ENCODE results near the gene TMPRSS13.

The TMPRSS13 gene

GRCh38 chr11:117888139-117888566 is 41.0 kb downstream of the TMPRSS13 start:
- no peak overlapping the region for H3K4me3 ChIP-seq (ENCODE audit: low read length)
- no peak for TF ChIP-seq ZNF274 (IDR thresholded peaks at IDR 0.05; ENCODE audit: low read depth, low read length)

GRCh38 chr11:117887431-117888138 is 41.6 kb downstream of the TMPRSS13 start:
- TF ChIP-seq ZNF274 (IDR thresholded peaks at IDR 0.05; ENCODE audit: low read depth, low read length) = no peak
- H3K4me3 ChIP-seq (ENCODE audit: low read length) = no peak overlapping the region

- no peak overlapping the region for H3K4me3 ChIP-seq (ENCODE audit: low read length)
- TF ChIP-seq ZNF274 (IDR thresholded peaks at IDR 0.05; ENCODE audit: low read depth, low read length) = no peak
Observed at GRCh38 chr11:117885777-117886176, 43.4 kb downstream of the TMPRSS13 start.

- TF ChIP-seq ZNF274 (IDR thresholded peaks at IDR 0.05; ENCODE audit: low read depth, low read length) = no peak
- H3K4me3 ChIP-seq (ENCODE audit: low read length) = no peak overlapping the region
Observed at GRCh38 chr11:117884994-117885393, 44.2 kb downstream of the TMPRSS13 start.

GRCh38 chr11:117883063-117883462 is 46.1 kb downstream of the TMPRSS13 start:
- no peak overlapping the region for H3K4me3 ChIP-seq (ENCODE audit: low read length)
- no peak for TF ChIP-seq ZNF274 (IDR thresholded peaks at IDR 0.05; ENCODE audit: low read depth, low read length)

- TF ChIP-seq ZNF274 (IDR thresholded peaks at IDR 0.05; ENCODE audit: low read depth, low read length) = no peak
- no peak overlapping the region for H3K4me3 ChIP-seq (ENCODE audit: low read length)
Observed at GRCh38 chr11:117882311-117882905, 46.8 kb downstream of the TMPRSS13 start.

- no peak for TF ChIP-seq ZNF274 (IDR thresholded peaks at IDR 0.05; ENCODE audit: low read depth, low read length)
- no peak overlapping the region for H3K4me3 ChIP-seq (ENCODE audit: low read length)
Observed at GRCh38 chr11:117881217-117881616, 48.0 kb downstream of the TMPRSS13 start.

- no peak overlapping the region for H3K4me3 ChIP-seq (ENCODE audit: low read length)
- TF ChIP-seq ZNF274 (IDR thresholded peaks at IDR 0.05; ENCODE audit: low read depth, low read length) = no peak
Observed at GRCh38 chr11:117879516-117880480, 49.4 kb downstream of the TMPRSS13 start.

- no peak for TF ChIP-seq ZNF274 (IDR thresholded peaks at IDR 0.05; ENCODE audit: low read depth, low read length)
- no peak overlapping the region for H3K4me3 ChIP-seq (ENCODE audit: low read length)
Observed at GRCh38 chr11:117878939-117879475, 50.2 kb downstream of the TMPRSS13 start.

- H3K4me3 ChIP-seq (ENCODE audit: low read length) = no peak overlapping the region
- no peak for TF ChIP-seq ZNF274 (IDR thresholded peaks at IDR 0.05; ENCODE audit: low read depth, low read length)
Observed at GRCh38 chr11:117878314-117878938, 50.8 kb downstream of the TMPRSS13 start.

GRCh38 chr11:117877120-117877784 is 52.0 kb downstream of the TMPRSS13 start:
- no peak overlapping the region for H3K4me3 ChIP-seq (ENCODE audit: low read length)
- no peak for TF ChIP-seq ZNF274 (IDR thresholded peaks at IDR 0.05; ENCODE audit: low read depth, low read length)

- H3K4me3 ChIP-seq (ENCODE audit: low read length) = no peak within 1 kb of the TSS
Observed at GRCh38 chr11:117876341-117877119, 52.7 kb downstream of the TMPRSS13 start, which contains the start of gene FXYD6. Gene FXYD6, minus strand, starts transcription at chr11:117876658. Its CDS starts 33,882 bp downstream, at chr11:117842776.

GRCh38 chr11:117876059-117876340 is 53.2 kb downstream of the TMPRSS13 start:
- H3K4me3 ChIP-seq (ENCODE audit: low read length) = no peak overlapping the region

More at GRCh38 chr11:117876341-117877119, 52.7 kb downstream of the TMPRSS13 start, which contains the start of gene FXYD6:
- TF ChIP-seq ZNF274 (IDR thresholded peaks at IDR 0.05; ENCODE audit: low read depth, low read length) = no peak

More at GRCh38 chr11:117876059-117876340, 53.2 kb downstream of the TMPRSS13 start:
- TF ChIP-seq ZNF274 (IDR thresholded peaks at IDR 0.05; ENCODE audit: low read depth, low read length) = no peak

Measured in GM08714 (cell line).